Kidney glomerular epithelial cell (primary cell): Measurements from ENCODE around the gene DGKB.

Experiments
- DNase-seq: peaks from one replicate; lab custom pipeline; 2025; lab: John Stamatoyannopoulos, UW

DGKB gene

DNA sequence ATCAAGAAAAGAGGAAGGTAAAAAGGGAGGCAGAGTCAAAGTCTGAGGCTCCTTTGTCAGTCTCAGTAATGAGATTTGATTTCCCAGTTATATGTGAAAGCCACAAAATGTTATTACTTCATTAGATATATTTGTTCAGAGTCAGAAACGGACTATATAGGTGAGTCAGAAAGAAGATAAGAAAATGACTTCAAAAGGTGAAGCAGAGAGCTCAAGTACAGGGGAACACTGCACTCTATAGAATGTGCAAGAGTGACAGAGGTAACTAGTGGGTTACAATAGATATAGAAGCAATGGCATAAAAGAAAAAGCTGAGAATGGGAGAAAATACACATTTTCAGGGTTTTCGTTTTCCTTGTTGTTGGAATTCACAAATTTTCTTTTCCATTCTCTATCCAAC lies 43.3 kb downstream of the DGKB start:
- DNase-seq, result no peak

DNA sequence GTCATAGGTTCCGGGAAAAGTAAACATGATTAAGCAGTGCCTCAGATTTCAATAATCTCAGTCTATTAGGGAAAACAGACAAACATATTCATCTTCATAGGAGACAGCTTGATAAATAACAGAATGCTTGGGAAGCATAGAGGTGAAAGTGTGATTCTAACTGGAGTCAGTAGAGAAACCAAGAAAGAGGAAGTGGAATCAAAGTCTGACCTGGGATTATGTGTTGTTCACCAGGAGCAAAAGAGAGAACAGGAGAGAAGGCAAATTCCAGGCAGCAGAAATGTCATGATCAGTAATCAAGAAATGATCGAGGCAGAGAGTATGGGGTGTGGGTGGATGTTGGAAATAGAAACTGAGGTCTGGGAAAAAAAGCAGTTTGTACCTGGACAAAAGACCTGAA lies 43.7 kb downstream of the DGKB start:
- DNase-seq, result no peak

- no peak for DNase-seq
Observed at GRCh38 chr7:14858410-14858809, 44.1 kb downstream of the DGKB start.

DNA sequence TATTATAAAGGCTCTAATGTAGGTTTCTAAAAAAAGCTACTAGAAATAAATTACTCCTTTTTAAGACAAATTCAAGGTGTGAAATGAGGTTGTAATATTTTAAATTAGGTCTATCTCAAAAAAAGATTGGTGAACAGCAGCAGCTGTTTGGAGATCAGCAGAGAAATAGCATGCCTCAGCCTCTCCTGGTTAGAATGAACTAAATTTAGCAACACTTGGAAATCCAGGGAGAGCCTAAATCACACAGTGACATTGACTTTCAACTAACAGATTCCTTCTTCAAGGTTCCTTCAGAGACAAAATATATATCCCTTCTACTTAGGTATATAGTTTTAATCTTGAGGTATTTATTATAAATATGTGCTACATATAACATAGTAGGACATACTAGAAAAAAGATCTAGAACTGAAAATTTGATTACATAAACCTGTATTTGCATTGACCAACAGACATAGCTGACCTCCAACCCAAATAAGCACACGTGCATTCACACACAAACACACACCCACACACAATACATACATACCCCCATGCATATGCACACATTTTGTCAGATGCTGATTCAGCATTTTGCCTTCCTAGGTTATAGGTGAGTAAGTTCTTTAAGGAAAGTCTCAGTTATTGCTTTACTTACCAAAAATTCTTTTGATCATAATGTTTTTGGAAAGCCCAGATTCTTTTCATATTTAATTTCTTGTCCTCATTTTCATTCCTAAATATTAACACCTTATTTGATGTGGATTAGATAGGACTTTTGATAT lies 47.3 kb downstream of the DGKB start:
- no peak for DNase-seq

DNA sequence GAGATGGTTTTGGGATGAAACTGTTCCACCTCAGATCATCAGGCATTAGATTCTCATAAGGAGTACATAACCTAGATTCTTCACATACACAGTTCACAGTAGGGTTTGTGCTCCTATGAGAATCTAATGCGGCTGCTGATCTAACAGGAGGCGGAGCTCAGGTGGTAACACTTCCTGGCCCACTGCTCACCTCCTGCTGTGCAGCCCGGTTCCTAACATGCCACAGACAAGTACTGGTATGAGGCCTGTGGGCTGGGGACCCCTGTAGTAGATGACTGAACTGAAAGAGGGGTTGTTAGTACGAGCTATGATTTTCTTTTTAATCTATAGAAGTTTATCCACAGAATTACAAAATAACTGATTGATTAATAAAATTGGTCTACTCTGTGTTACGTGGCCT lies 48.1 kb downstream of the DGKB start:
- no peak for DNase-seq

GRCh38 chr7:14851610-14852009 lies 50.9 kb downstream of the DGKB start:
- DNase-seq, result no peak

- no peak for DNase-seq
Observed at GRCh38 chr7:14850039-14850438, 52.5 kb downstream of the DGKB start.

GRCh38 chr7:14846405-14846804 lies 56.1 kb downstream of the DGKB start:
- DNase-seq, result no peak

GRCh38 chr7:14843755-14844154 lies 58.8 kb downstream of the DGKB start:
- DNase-seq, result no peak

DNA sequence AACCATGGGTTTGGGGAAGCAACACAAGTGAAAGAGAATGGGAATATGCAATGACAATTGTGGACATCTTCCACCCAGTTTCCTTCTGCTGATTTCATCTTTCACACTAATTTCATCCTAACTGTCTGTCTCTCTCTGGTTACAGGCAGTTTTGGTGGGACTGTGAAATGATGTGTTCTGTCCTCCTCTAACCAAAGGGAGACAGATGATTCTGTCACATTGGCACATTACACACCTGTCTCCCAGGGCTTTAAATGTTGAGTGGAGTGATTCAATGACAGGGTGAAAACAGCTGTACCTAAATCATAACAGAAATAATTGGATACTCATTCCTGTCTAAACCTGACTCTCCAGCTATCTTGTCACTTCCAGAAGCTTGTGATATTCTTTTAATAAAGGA lies 60.0 kb downstream of the DGKB start:
- no peak for DNase-seq

- no peak for DNase-seq
Observed at GRCh38 chr7:14841869-14842268, 60.7 kb downstream of the DGKB start.

DNA sequence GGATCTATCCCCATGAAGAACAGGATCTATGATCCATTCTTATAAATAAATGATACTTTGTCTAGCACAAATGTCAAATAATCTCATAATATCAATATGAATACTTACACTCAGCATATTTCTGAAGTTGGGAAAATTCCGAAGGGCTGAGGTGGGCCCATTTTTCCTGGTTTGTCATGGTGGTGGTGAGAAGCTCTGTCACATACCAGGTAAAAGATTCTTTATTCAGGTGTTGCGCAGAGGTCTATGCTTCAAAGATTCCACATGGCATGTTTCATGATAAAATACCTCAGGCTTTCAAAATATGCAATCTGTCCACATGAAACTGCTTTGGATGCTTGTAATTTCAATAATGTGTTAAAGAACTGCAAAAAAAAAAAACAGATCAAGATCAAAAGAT lies 61.5 kb downstream of the DGKB start:
- DNase-seq, result no peak

DNA sequence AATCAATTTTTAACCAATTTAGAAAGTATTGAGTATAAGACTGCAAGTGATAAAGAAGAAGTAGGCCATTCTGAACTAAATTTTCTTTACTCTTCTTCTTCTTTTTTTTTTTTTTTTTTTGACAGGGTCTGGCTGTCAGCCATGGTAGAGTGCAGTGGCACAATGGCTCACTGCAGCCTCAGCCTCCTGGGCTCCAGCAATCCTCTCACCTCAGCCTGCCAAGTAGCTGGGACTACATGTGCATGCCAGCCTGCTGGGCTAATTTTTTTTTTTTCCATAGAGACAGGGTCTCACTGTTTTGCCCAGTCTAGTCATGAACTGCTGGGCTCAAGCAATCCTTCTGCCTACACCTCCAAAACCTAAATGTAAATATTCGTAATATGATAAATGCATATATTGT lies 63.2 kb downstream of the DGKB start:
- DNase-seq, result no peak

GRCh38 chr7:14837216-14837615 lies 65.3 kb downstream of the DGKB start:
- no peak for DNase-seq

- DNase-seq, result peak; percentile 24
Observed at GRCh38 chr7:14836571-14837189, 65.9 kb downstream of the DGKB start.

- no peak for DNase-seq
Observed at GRCh38 chr7:14836006-14836405, 66.5 kb downstream of the DGKB start.

- no peak for DNase-seq
Observed at GRCh38 chr7:14835384-14835783, 67.2 kb downstream of the DGKB start.

GRCh38 chr7:14834883-14835282 lies 67.7 kb downstream of the DGKB start:
- DNase-seq, result no peak

GRCh38 chr7:14834456-14834855 lies 68.1 kb downstream of the DGKB start:
- peak; percentile 30 for DNase-seq

DNA sequence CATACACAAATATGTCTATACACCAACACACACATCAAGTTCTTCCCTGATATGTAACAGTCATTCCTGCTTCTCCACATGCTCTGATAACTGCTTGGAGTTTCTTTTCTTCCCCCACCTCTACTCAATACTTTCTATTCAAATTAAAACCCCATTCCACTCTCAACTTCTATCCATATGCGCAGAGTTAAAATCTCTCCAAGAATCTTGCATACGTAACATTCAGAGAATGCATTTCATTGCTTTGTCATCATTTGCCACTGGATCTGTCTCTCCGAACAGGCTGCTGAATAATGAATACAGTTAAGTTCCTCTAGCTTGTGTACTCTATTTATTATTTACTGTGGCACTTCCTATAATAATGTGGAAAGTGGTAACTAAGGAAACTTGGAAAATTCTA lies 68.8 kb downstream of the DGKB start:
- no peak for DNase-seq

GRCh38 chr7:14828053-14828452 lies 74.5 kb downstream of the DGKB start:
- no peak for DNase-seq

- DNase-seq, result no peak
Observed at GRCh38 chr7:14826426-14826825, 76.1 kb downstream of the DGKB start.

DNA sequence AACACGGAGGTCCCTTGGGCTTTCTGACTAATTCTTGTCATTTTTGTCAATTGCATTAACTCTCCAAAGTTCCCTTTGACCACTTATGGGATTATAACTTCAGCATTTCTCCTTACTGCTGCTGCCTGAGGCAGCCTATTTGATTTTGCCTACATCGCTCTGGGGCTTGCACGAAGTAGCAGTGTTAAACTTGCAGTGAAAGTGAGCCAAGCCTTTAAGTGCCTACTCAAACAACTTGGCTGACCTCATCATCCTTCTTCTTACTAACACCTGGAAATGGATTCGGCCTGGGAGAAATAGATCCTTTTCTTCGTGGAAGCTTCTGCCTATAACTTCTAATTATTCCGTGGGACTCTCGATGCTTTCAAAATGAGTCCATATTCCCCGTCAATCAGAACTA lies 76.6 kb downstream of the DGKB start:
- no peak for DNase-seq

- DNase-seq, result no peak
Observed at GRCh38 chr7:14822481-14822854, 80.1 kb downstream of the DGKB start.
